GM19452 (cell line): ENCODE results near the gene CYP1A1.

Experiments used
- ATAC-seq: cut with Tn5 transposase; IDR thresholded peaks from one replicate; pipeline ENCODE4 v1.9.1; 2021; ENCODE audit not compliant: unreplicated experiment

Gene CYP1A1

GRCh38 chr15:74695597-74696397, 29.5 kb downstream of the CYP1A1 start, which contains the start of gene EDC3:
Gene EDC3 (minus strand): TSS chr15:74696024. CDS start chr15:74675124, 20,900 bp downstream.
- peak; percentile 87 for ATAC-seq

- ATAC-seq, result no peak
Measured at GRCh38 chr15:74692327-74692726, 33.0 kb downstream of the CYP1A1 start.

- ATAC-seq, result no peak
Measured at GRCh38 chr15:74683758-74684157, 41.6 kb downstream of the CYP1A1 start.

- ATAC-seq, result no peak
Measured at GRCh38 chr15:74682954-74683353, 42.4 kb downstream of the CYP1A1 start.

- no peak for ATAC-seq
Measured at GRCh38 chr15:74680456-74680855, 44.9 kb downstream of the CYP1A1 start.

- no peak for ATAC-seq
Measured at GRCh38 chr15:74676801-74677200, 48.5 kb downstream of the CYP1A1 start.

GRCh38 chr15:74674161-74674560, 51.2 kb downstream of the CYP1A1 start:
- no peak for ATAC-seq

GRCh38 chr15:74669627-74670026, 55.7 kb downstream of the CYP1A1 start:
- no peak for ATAC-seq
